HG02884 (cell line): Measurements from ENCODE around the gene WDPCP.
"Not testable (repeated sequence)": the region's sequence is repeated elsewhere in the genome, so short reads cannot be mapped to it uniquely, and the experiment has no call there.

Source experiments
- ATAC-seq: cut with Tn5 transposase; IDR thresholded peaks from one replicate; pipeline ENCODE4 v1.9.1; 2021; ENCODE audit warnings: mild to moderate bottlenecking, moderate library complexity; ENCODE audit not compliant: unreplicated experiment

The WDPCP gene

GRCh38 chr2:63591566-63592175 is 3.4 kb upstream of the WDPCP start:
- no peak for ATAC-seq

GRCh38 chr2:63590626-63591408 is 2.5 kb upstream of the WDPCP start:
- ATAC-seq = no peak

GRCh38 chr2:63589148-63589958 is 1.1 kb upstream of the WDPCP start:
- ATAC-seq = peak; percentile 5

GRCh38 chr2:63587814-63588384 is 378 bp downstream of the WDPCP start:
- no peak for ATAC-seq

- ATAC-seq = no peak
Measured at GRCh38 chr2:63582873-63583272, 5.4 kb downstream of the WDPCP start.

- ATAC-seq = no peak
Measured at GRCh38 chr2:63581298-63581961, 6.8 kb downstream of the WDPCP start.

GRCh38 chr2:63580651-63581297 is 7.5 kb downstream of the WDPCP start:
- ATAC-seq = no peak

GRCh38 chr2:63578767-63579166 is 9.5 kb downstream of the WDPCP start:
- ATAC-seq = no peak

GRCh38 chr2:63576546-63576945 is 11.7 kb downstream of the WDPCP start:
- no peak for ATAC-seq

- not testable (repeated sequence) for ATAC-seq
Measured at GRCh38 chr2:63573726-63574345, 14.4 kb downstream of the WDPCP start.

- not testable (repeated sequence) for ATAC-seq
Measured at GRCh38 chr2:63573026-63573425, 15.3 kb downstream of the WDPCP start.

GRCh38 chr2:63572001-63572400 is 16.3 kb downstream of the WDPCP start:
- ATAC-seq = no peak

- ATAC-seq = no peak
Measured at GRCh38 chr2:63571291-63571690, 17.0 kb downstream of the WDPCP start.

GRCh38 chr2:63569740-63570139 is 18.5 kb downstream of the WDPCP start:
- ATAC-seq = peak; percentile 69

GRCh38 chr2:63562751-63563150 is 25.5 kb downstream of the WDPCP start:
- ATAC-seq = no peak

- ATAC-seq = not testable (repeated sequence)
Measured at GRCh38 chr2:63558922-63559321, 29.4 kb downstream of the WDPCP start.

GRCh38 chr2:63557819-63558218 is 30.5 kb downstream of the WDPCP start:
- not testable (repeated sequence) for ATAC-seq

- no peak for ATAC-seq
Measured at GRCh38 chr2:63555931-63556330, 32.3 kb downstream of the WDPCP start.

- ATAC-seq = no peak
Measured at GRCh38 chr2:63555299-63555698, 33.0 kb downstream of the WDPCP start.

GRCh38 chr2:63553049-63553448 is 35.2 kb downstream of the WDPCP start:
- no peak for ATAC-seq
